ENCODE data around the gene ADAT3. TPM values are rescaled to one million over a fixed set of nuclear protein-coding genes. Genes with fewer than 3 reads are reported as not detected.
A peak's percentile ranks its signal among the peaks of the same experiment; 100 is the strongest.

The ADAT3 gene
- 3.3 and 3.5 TPM in 2 replicates for total RNA-seq (2012; rRNA removed)

DNA sequence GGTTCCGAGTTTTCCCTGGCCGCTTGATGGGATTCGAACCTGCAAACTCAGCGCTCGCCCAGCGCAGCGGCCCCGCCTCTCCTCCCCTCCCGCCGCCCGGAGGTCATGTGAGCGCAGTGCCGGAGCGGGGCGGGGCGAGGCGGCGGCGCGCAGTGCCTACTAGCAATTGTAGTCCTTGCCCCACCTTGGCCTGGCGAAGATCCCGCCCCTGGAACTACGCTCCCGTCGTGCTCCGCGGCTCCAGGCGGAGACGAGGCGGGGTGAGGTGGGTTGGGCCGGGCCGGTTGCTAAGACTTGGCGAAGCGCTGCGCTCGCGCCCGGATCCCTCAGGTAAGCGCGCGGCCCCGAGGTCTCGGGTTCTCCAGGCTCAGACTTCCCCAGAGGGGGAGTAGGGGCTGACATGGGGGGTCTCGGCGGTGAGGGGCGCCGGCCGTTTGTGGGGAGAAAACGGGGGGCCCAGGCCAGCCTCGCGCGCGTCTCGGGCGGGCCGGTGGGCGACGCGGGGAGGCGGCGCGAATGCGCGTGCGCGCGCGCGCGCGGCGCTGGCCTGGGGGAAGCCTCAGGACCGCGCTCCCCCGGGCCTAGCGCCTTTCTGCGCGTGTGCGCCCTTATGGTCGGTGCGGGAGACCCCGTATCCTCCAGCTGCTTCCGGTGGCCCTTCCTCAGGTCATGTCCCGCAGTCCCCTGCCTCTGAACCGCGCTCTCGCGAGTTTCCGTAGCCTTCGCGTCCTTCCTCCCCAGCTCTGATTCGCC, at the start of gene ADAT3, which contains the start of gene SCAMP4:
TSS of gene ADAT3 (plus strand) at position 290 of the 753 bp plus-strand sequence. CDS start 6,649 bp downstream, outside the sequence.
TSS of gene SCAMP4 (plus strand) at position 290 of the 753 bp plus-strand sequence. CDS start 9,621 bp downstream, outside the sequence.
- peaks cover 25% of the 10 kb centered on the region for H3K4me1 ChIP-seq (ENCODE audit: control insufficient read depth, insufficient read depth, low read length)
- peaks cover 4% of the 10 kb centered on the region for H3K36me3 ChIP-seq (ENCODE audit: insufficient read depth, low read length)
- peak within 1 kb of the TSS; percentile 78 for H3K4me3 ChIP-seq (ENCODE audit: low read length)
- peak within 1 kb of the TSS; percentile 86 for H3K9ac ChIP-seq (ENCODE audit: low read depth, low read length)
- no peaks in the 10 kb centered on the region for H3K9me3 ChIP-seq (replicated peaks; ENCODE audit: low read length)
- peak within 1 kb of the TSS; percentile 98 for H3K4me2 ChIP-seq (ENCODE audit: low read length)
- H3K27me3 ChIP-seq (ENCODE audit: control insufficient read depth, insufficient read depth, low read length) = no peaks in the 10 kb centered on the region

DNA sequence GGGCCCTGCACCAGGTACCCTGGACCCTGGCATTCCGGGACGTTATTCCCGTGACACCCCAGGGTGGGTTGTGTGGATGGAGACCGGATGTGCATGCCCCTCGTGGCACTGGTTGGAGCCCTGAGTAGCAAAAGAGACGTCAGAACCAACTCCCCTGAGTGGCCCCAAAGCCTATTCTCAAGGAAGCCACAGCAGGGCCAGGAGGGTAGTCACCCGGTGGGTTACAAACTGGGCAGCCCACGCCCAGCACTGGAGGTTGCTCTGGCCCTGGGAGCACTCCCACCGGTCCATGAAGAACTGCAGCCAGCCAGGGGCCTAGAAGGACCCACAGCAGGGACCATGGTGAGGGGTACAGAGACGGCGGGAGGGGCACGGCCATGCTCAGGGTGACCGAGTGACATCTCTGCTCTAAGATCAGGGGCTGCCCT, 49.4 kb upstream of the ADAT3 start:
- Histone ChIP-seq H3K4me3 (ENCODE audit: low read length) (peak overlapping the region; percentile 72), H3K9me3 (replicated peaks; ENCODE audit: low read length) (no peaks in the 10 kb centered on the region), H3K4me1 (ENCODE audit: control insufficient read depth, insufficient read depth, low read length) (peaks cover 62% of the 10 kb centered on the region), H3K4me2 (ENCODE audit: low read length) (peak overlapping the region; percentile 97), H3K27me3 (ENCODE audit: control insufficient read depth, insufficient read depth, low read length) (no peaks in the 10 kb centered on the region), H3K9ac (ENCODE audit: low read depth, low read length) (peak overlapping the region; percentile 86), H3K36me3 (ENCODE audit: insufficient read depth, low read length) (peaks cover 2% of the 10 kb centered on the region)

DNA sequence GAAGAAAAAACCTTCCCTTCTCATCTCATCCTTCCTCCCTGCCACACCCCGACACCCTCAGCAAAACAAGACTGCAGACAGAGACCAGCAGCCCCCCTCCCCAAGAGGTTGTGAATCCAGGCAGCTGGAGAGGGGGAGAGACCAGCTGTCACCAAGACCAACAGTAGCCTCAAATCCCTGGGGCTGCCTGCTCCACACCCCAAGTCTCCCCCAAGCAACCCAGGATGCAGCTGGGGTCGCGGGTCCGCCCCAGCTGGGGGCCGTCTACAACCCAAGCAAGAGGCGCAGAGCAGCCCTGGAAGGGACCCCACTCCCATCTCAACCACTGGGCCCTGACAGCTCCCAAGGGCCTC, 48.9 kb upstream of the ADAT3 start:
- Histone ChIP-seq H3K27me3 (ENCODE audit: control insufficient read depth, insufficient read depth, low read length) (no peaks in the 10 kb centered on the region), H3K36me3 (ENCODE audit: insufficient read depth, low read length) (peaks cover 2% of the 10 kb centered on the region), H3K4me3 (ENCODE audit: low read length) (peak overlapping the region; percentile 72), H3K9ac (ENCODE audit: low read depth, low read length) (peak overlapping the region; percentile 86), H3K9me3 (replicated peaks; ENCODE audit: low read length) (no peaks in the 10 kb centered on the region), H3K4me2 (ENCODE audit: low read length) (peak overlapping the region; percentile 97), H3K4me1 (ENCODE audit: control insufficient read depth, insufficient read depth, low read length) (peaks cover 67% of the 10 kb centered on the region)

DNA sequence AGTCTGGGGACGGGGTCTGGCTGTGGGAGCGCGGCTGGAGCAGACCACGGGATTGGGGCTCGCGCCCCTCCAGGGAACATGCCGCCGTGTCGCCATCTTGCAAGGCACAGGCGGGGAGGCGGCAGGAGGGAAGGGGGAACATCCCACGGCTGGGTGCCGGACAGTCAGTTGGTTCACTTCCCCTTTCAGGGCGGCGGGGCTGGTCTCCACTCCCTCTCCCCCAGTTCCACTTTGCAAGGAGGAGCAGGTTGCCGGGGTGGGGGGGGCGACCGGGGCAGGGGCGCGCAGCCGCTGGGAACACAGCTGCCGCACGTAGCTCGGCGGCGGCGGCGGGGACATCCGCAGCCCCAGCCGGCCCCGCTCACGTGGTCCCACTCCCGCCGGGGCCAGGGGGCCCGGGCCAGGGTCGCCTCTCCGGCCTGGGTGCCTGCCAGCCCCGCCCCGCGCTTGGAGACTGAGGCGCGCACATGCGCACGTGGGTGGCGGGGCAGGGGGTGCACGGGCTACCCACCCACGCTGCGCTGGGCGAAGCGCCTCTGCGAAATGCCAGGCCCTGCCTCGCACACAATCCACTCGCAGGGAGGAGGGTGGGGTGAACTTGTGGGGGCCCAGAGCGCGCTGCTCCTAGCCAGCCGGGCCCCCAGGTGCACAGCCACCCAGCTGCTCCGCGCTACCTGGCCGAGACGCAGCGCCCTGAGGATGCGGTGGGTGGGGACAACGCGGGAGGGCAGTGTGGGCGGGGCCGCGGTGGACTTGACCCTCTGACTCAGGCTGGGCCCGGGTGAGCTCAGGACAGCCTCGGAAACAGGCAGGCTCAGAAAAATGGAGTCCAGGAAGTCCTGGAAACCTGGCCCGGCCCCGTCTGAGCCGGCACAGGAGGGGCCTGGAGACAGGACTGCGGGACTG, 48.2 kb upstream of the ADAT3 start:
- Histone ChIP-seq H3K4me2 (ENCODE audit: low read length) (peak overlapping the region; percentile 97), H3K27me3 (ENCODE audit: control insufficient read depth, insufficient read depth, low read length) (no peaks in the 10 kb centered on the region), H3K36me3 (ENCODE audit: insufficient read depth, low read length) (no peaks in the 10 kb centered on the region), H3K9ac (ENCODE audit: low read depth, low read length) (peak overlapping the region; percentile 86), H3K9me3 (replicated peaks; ENCODE audit: low read length) (no peaks in the 10 kb centered on the region), H3K4me1 (ENCODE audit: control insufficient read depth, insufficient read depth, low read length) (peaks cover 70% of the 10 kb centered on the region), H3K4me3 (ENCODE audit: low read length) (peak overlapping the region; percentile 72)

DNA sequence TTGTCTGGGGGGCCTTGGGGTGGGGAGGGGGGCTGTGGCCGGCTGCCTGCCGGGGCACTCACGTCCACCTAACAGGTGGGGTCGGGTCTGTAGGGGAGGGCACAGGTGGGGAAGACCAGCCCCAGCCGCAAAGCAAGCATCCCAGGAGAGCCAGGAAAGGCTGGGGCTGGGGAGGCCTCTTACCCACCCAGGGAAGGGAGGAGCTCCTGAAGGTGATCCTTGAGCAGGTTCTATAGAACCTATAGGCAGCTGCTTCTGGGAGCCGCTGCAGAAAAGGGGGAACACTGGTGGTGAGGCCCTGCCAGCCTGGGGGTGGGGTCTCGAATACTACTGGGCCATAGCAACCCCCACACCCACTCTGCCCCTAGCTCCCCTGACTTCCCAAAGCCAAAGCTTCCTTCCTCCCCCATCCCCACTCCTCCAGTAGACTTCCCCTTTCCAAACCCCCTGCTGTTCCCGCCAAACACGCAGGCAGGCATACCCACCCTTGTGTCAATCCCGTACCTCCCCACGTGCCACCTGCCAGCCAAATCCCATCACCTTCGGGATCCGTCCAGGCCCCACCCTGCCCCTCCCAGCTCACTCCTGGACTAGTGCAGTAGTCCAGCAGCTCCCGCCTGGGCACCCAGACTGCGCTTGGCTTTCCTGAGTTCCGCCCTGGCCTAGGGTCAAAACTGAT, 47.4 kb upstream of the ADAT3 start:
- no peaks in the 10 kb centered on the region for H3K27me3 ChIP-seq (ENCODE audit: control insufficient read depth, insufficient read depth, low read length)

DNA sequence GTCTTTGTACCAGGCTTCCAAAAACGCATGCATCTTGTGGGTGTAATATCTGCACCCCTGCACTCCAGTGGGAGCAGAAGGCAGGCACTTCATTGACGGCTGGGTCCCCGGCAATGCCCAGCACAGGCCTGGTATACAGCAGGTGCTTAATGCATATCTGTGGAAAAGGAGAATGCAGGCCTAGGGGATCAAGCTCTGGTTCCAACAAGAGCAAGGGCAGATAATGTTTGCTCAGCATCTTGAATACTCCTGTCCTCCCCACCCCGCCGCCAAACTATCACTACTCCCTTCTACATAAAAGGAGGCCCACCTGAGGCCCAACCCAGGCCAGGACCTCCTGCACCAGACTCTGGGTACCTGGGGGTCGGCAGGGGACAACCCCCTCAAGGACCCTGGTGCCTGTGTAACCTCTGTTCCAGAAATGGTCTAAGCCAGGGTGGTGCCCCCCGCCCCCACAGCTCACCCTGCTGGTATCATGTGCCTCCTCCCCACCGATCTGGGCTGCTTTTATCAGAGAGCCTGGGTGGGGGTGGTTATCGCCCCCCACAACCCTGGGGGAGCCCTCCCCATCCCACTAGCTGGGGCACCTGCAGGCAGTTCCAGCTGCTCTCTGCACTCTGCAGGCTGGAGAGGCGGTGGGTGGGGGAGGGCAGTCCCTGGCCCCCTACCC, 46.7 kb upstream of the ADAT3 start:
- Histone ChIP-seq H3K4me2 (ENCODE audit: low read length) (peak overlapping the region; percentile 97), H3K4me3 (ENCODE audit: low read length) (no peak overlapping the region), H3K9me3 (replicated peaks; ENCODE audit: low read length) (no peaks in the 10 kb centered on the region), H3K36me3 (ENCODE audit: insufficient read depth, low read length) (no peaks in the 10 kb centered on the region), H3K27me3 (ENCODE audit: control insufficient read depth, insufficient read depth, low read length) (no peaks in the 10 kb centered on the region), H3K9ac (ENCODE audit: low read depth, low read length) (no peak overlapping the region), H3K4me1 (ENCODE audit: control insufficient read depth, insufficient read depth, low read length) (peaks cover 68% of the 10 kb centered on the region)

More for the DNA sequence above, 47.4 kb upstream of the ADAT3 start:
- Histone ChIP-seq H3K9me3 (replicated peaks; ENCODE audit: low read length) (no peaks in the 10 kb centered on the region), H3K36me3 (ENCODE audit: insufficient read depth, low read length) (no peaks in the 10 kb centered on the region), H3K4me2 (ENCODE audit: low read length) (peak overlapping the region; percentile 97), H3K9ac (ENCODE audit: low read depth, low read length) (peak overlapping the region; percentile 86), H3K4me1 (ENCODE audit: control insufficient read depth, insufficient read depth, low read length) (peaks cover 70% of the 10 kb centered on the region), H3K4me3 (ENCODE audit: low read length) (peak overlapping the region; percentile 72)

DNA sequence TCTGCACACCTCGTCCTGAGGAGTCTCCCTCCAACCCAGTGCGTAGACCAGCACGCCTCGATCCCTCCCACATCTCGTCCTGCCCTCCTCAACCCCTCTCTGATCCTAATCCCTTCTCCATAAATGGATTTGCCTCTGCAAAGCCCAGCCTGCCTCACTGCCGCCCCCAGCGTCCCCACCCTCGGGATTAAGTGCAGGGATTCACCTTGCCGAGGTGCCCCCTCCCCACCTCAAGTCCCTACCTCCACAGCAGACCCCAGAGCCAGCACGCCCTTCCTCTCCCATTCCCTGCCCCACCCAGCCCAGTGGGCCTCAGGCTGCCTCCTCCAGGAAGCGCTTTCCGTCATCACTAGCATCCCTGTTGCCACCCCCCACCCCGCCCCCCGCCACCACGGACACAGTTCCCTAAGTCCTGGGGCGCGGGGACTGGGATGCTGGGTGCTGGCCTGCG, 45.8 kb upstream of the ADAT3 start:
- Histone ChIP-seq H3K9ac (ENCODE audit: low read depth, low read length) (no peak overlapping the region), H3K27me3 (ENCODE audit: control insufficient read depth, insufficient read depth, low read length) (no peaks in the 10 kb centered on the region), H3K36me3 (ENCODE audit: insufficient read depth, low read length) (no peaks in the 10 kb centered on the region), H3K9me3 (replicated peaks; ENCODE audit: low read length) (no peaks in the 10 kb centered on the region), H3K4me3 (ENCODE audit: low read length) (no peak overlapping the region), H3K4me2 (ENCODE audit: low read length) (peak overlapping the region; percentile 94), H3K4me1 (ENCODE audit: control insufficient read depth, insufficient read depth, low read length) (peaks cover 66% of the 10 kb centered on the region)

DNA sequence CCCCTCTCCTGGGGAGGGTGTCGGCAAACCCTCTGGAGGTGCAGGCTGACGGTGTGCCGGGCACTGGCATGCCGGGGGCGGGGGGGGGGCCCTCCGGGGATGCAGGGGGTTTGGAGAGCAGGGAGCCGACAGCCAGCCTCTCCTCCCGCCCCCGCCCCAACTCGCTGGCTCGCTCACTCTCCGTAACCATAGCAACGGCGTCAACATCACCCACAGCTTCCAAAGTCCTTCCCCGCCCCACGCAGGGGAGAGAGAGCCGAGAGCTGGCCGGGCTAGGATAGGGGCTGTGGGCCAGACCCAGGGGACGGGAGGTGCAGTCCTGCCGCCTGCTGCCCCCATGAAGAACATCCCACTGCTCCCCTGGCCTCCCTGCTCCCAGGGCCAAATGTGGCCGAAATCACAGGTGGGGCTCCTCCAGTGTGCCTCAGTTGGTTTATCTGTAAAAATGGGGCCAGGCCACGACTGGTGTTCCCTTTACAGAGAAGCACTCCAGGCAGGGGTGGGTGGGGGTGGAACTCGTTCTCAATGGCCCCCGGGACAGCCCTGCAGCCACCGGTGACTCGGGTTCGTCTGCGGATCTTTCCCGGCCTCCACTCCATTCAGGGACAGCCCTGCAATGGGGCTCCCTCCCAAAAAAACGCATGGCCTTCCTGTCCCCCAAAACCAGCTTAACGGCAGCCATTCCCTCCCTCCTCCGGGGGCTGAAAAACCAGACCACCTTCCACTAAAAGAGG, 45.0 kb upstream of the ADAT3 start:
- H3K4me3 ChIP-seq (ENCODE audit: low read length) = peak overlapping the region; percentile 99
- no peaks in the 10 kb centered on the region for H3K36me3 ChIP-seq (ENCODE audit: insufficient read depth, low read length)
- H3K4me1 ChIP-seq (ENCODE audit: control insufficient read depth, insufficient read depth, low read length) = peaks cover 62% of the 10 kb centered on the region
- peak overlapping the region; percentile 88 for H3K9ac ChIP-seq (ENCODE audit: low read depth, low read length)
- H3K4me2 ChIP-seq (ENCODE audit: low read length) = peak overlapping the region; percentile 94
- H3K9me3 ChIP-seq (replicated peaks; ENCODE audit: low read length) = no peaks in the 10 kb centered on the region
- no peaks in the 10 kb centered on the region for H3K27me3 ChIP-seq (ENCODE audit: control insufficient read depth, insufficient read depth, low read length)

DNA sequence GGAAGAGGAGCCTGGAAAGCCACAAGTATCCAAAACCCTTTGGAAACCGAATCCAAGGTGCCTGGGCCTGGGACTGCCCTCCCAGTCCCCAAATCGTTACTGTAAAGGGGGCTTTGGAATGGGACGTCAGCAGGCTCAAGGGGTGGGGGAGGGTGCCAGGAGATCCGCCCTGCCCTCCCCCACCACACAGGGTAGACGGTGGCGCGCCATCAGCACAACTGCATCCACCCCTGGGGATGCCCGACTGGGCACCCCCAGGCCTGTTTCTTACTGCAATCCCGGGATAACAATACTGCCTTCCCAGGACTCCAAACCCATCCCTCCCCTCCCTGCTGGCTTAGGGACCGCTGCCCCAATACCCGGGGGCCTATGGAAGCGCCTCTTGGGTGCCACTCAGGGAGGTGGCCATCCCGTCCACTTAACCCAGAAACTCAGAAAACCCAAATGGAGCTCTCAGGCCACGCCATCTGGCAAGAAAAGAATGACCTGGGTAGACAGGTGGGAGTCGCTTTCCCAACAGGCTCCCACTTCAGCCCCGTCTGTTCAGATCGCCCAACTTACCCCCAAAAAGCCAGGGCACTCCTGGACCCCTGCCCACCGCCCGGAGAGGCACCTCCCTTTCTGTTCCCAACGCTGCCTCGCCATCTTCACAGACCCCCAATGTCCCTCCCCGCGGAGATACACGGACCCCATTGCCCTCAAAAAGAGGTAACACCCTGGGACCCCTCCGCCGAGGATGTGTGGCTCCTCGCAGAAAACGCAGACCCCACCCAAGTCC, 44.2 kb upstream of the ADAT3 start:
- H3K4me2 ChIP-seq (ENCODE audit: low read length) = peak overlapping the region; percentile 94
- H3K4me3 ChIP-seq (ENCODE audit: low read length) = peak overlapping the region; percentile 99
- H3K36me3 ChIP-seq (ENCODE audit: insufficient read depth, low read length) = no peaks in the 10 kb centered on the region
- H3K9ac ChIP-seq (ENCODE audit: low read depth, low read length) = peak overlapping the region; percentile 88
- no peaks in the 10 kb centered on the region for H3K9me3 ChIP-seq (replicated peaks; ENCODE audit: low read length)
- H3K27me3 ChIP-seq (ENCODE audit: control insufficient read depth, insufficient read depth, low read length) = no peaks in the 10 kb centered on the region
- H3K4me1 ChIP-seq (ENCODE audit: control insufficient read depth, insufficient read depth, low read length) = peaks cover 55% of the 10 kb centered on the region

DNA sequence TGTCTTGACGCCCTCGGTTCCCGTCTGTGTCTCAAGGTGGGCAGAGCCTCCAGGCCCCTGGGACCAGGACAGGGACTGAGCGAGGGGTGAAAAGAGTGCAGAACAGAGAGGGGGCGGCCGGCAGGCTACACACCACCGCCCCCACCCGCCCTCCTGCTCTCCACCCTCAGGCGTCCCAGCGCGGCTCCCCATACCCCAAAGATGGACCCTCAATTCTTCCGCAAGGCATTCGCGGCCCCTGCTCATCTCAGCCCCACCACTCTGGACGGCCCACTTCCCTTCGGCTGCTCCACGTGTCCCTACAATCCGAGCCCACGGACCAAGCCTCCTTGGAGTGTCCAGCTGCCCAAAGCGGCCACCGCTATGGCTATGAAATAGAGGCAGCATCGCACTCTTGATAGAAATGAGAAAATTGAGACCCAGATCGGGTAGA, 43.6 kb upstream of the ADAT3 start:
- Histone ChIP-seq H3K4me1 (ENCODE audit: control insufficient read depth, insufficient read depth, low read length) (peaks cover 49% of the 10 kb centered on the region), H3K9ac (ENCODE audit: low read depth, low read length) (peak overlapping the region; percentile 88), H3K4me3 (ENCODE audit: low read length) (peak overlapping the region; percentile 99), H3K27me3 (ENCODE audit: control insufficient read depth, insufficient read depth, low read length) (no peaks in the 10 kb centered on the region), H3K9me3 (replicated peaks; ENCODE audit: low read length) (no peaks in the 10 kb centered on the region), H3K36me3 (ENCODE audit: insufficient read depth, low read length) (no peaks in the 10 kb centered on the region), H3K4me2 (ENCODE audit: low read length) (peak overlapping the region; percentile 94)

Measured in skeletal muscle satellite cell (primary cell).